Measurements from ENCODE around the gene NNMT.

Gene NNMT

GRCh38 chr11:114271316-114271715 is 24.9 kb upstream of the NNMT start:
- DNase-seq (ENCODE audit: extremely low read depth, low read depth), result no peak
- TF ChIP-seq, protein P1, sequence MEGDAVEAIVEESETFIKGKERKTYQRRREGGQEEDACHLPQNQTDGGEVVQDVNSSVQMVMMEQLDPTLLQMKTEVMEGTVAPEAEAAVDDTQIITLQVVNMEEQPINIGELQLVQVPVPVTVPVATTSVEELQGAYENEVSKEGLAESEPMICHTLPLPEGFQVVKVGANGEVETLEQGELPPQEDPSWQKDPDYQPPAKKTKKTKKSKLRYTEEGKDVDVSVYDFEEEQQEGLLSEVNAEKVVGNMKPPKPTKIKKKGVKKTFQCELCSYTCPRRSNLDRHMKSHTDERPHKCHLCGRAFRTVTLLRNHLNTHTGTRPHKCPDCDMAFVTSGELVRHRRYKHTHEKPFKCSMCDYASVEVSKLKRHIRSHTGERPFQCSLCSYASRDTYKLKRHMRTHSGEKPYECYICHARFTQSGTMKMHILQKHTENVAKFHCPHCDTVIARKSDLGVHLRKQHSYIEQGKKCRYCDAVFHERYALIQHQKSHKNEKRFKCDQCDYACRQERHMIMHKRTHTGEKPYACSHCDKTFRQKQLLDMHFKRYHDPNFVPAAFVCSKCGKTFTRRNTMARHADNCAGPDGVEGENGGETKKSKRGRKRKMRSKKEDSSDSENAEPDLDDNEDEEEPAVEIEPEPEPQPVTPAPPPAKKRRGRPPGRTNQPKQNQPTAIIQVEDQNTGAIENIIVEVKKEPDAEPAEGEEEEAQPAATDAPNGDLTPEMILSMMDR (IDR thresholded peaks at IDR 0.05; ENCODE audit: low read depth, low read length, missing control alignments), result no peak
- no peak overlapping the region for H3K4me3 ChIP-seq (replicated peaks; ENCODE audit: low read depth, low read length)

- no peak overlapping the region for H3K4me3 ChIP-seq (replicated peaks; ENCODE audit: low read depth, low read length)
- no peak for DNase-seq (ENCODE audit: extremely low read depth, low read depth)
- TF ChIP-seq, protein P1 (IDR thresholded peaks at IDR 0.05; ENCODE audit: low read depth, low read length, missing control alignments), result no peak
Measured at GRCh38 chr11:114272311-114272710, 23.9 kb upstream of the NNMT start.

DNA sequence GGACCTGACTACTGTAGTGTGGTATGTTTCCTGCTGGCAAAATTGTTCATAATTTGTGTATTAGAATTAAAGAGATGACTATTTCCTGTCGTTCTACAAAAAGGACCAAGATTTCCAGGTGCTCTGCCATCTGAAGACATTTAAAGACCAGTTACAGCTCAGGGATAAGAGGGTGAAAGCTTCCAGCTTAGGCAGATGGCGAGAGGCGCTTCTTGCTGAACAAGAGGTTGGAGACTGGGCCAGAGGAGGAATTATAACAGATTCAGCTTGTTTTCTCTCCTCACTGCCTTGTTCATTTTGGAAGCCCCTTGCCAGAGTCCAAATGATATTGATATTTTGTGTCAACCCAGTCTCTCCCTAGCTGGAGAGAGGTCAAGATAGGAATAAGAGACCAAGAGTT is 23.1 kb upstream of the NNMT start:
- TF ChIP-seq, protein P1 (IDR thresholded peaks at IDR 0.05; ENCODE audit: low read depth, low read length, missing control alignments), result no peak
- no peak overlapping the region for H3K4me3 ChIP-seq (replicated peaks; ENCODE audit: low read depth, low read length)
- DNase-seq (ENCODE audit: extremely low read depth, low read depth), result no peak

GRCh38 chr11:114273890-114274635 is 22.1 kb upstream of the NNMT start:
- H3K4me3 ChIP-seq (replicated peaks; ENCODE audit: low read depth, low read length), result no peak overlapping the region
- no peak for DNase-seq (ENCODE audit: extremely low read depth, low read depth)
- TF ChIP-seq, protein P1 (IDR thresholded peaks at IDR 0.05; ENCODE audit: low read depth, low read length, missing control alignments), result no peak

- TF ChIP-seq, protein P1 (IDR thresholded peaks at IDR 0.05; ENCODE audit: low read depth, low read length, missing control alignments), result no peak
- DNase-seq (ENCODE audit: extremely low read depth, low read depth), result no peak
- H3K4me3 ChIP-seq (replicated peaks; ENCODE audit: low read depth, low read length), result no peak overlapping the region
Measured at GRCh38 chr11:114274637-114275036, 21.6 kb upstream of the NNMT start.

DNA sequence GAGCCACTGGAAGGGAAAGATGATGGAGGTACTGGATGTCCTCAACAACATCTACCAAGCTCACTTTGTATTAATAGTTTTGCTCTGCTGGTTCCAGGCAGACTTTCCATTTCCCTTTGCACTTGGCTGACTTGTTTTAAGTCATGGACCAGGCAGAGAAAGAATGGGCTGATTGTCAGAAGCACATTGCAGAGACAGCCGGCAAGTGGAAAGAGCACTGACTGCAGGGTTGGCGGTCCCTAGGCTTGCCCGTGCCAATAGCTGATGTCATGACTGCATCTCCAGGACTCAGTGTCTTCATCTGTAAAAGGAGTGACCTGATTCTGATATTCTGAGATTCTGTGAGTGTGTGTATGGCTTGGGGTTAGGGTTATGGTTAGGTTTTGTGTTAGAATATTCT is 20.9 kb upstream of the NNMT start:
- DNase-seq (ENCODE audit: extremely low read depth, low read depth), result no peak
- TF ChIP-seq, protein P1 (IDR thresholded peaks at IDR 0.05; ENCODE audit: low read depth, low read length, missing control alignments), result no peak
- no peak overlapping the region for H3K4me3 ChIP-seq (replicated peaks; ENCODE audit: low read depth, low read length)

GRCh38 chr11:114276077-114276476 is 20.1 kb upstream of the NNMT start:
- no peak for DNase-seq (ENCODE audit: extremely low read depth, low read depth)
- TF ChIP-seq, protein P1 (IDR thresholded peaks at IDR 0.05; ENCODE audit: low read depth, low read length, missing control alignments), result no peak
- H3K4me3 ChIP-seq (replicated peaks; ENCODE audit: low read depth, low read length), result no peak overlapping the region

Measured in HFF-Myc (cell line).